Right lobe of liver (tissue), 6 donors: ENCODE results near the gene PCDHA6. TPM values are rescaled to one million over a fixed set of nuclear protein-coding genes. Genes with fewer than 3 reads are reported as not detected.
"Not testable (repeated sequence)": the region's sequence is repeated elsewhere in the genome, so short reads cannot be mapped to it uniquely, and the experiment has no call there.

Source experiments
- ATAC-seq, 4 donors: fragments of 200-7000 bp; cut with Tn5 transposase; one replicate each; pipeline ENCODE4 v1.9.1; 2020; ENCODE audit warnings: mild to moderate bottlenecking in 4 of 4, moderate library complexity in 4 of 4
- DNase-seq, 3 donors: peaks; one replicate each; pipeline ENCODE4 v3.0.0-alpha.2; 2020
- H3K27ac ChIP-seq, 3 donors: fragments of 200-600 bp; one replicate each; pipeline ENCODE4 v1.8.0; 2022
- H3K27me3 ChIP-seq, 2 donors: fragments of 200-600 bp; one replicate each; pipeline ENCODE4 v1.8.0; 2022
- H3K36me3 ChIP-seq, 4 donors: fragments of 200-600 bp; sonication (generic) in 1 of 4; one replicate each; pipeline versions ENCODE4 v1.5.1 to v1.8.0; 2017 to 2022; ENCODE audit warnings: control low read depth in 1 of 4
- H3K4me1 ChIP-seq, 4 donors: fragments of 200-600 bp; sonication (generic) in 1 of 4; one replicate each; pipeline versions ENCODE4 v1.5.1 to v1.8.0; 2017 to 2022; ENCODE audit warnings: control low read depth in 1 of 4
- H3K4me3 ChIP-seq, 3 donors: fragments of 200-600 bp; one replicate each; pipeline ENCODE4 v1.8.0; 2022
- H3K9me3 ChIP-seq, 4 donors: fragments of 200-600 bp; sonication (generic) in 1 of 4; one replicate each; pipeline versions ENCODE4 v1.5.1 to v1.8.0; 2017 to 2022; ENCODE audit warnings: control low read depth in 1 of 4
- POLR2A ChIP-seq: fragments of 450-650 bp; IDR thresholded peaks from one replicate; pipeline ENCODE4 v1.6.1; 2017; ENCODE audit warnings: antibody characterized with exemption, mild to moderate bottlenecking
- WGBS: methylation state at CpG from one replicate; pipeline ENCODE4 v1.1.6; 2018; ENCODE audit warnings: low coverage, low lambda C conversion rate; ENCODE audit not compliant: insufficient coverage; ENCODE audit errors: missing lambda C conversion rate; 5-methylcytosine and 5-hydroxymethylcytosine counted together
- intact Hi-C, 2 donors: fragments of 100-400 bp; cut with DNase I; formaldehyde crosslinking; loops; one replicate each; pipeline versions ENCODE4 v1.11.2 to v1.14.1; 2022
- long read RNA-seq: library from polyadenylated mRNA; unstranded; transcript quantifications from one replicate; pipeline ENCODE4 v2.0.0, GENCODE V29; 2019
- total RNA-seq, 6 experiments: library from RNA; depleted of rRNA in 2 of 6; stranded (reverse); fragments of >200 nt in 2 of 6; fragmentation: NEBNext Ultra II Directional in 3 of 6; extraction: Animal tissue kit (Norgen Biotek cat#: 25700) in 3 of 6; gene quantifications; one replicate each; pipeline versions ENCODE4 v1.1.0 to v1.2.4, GENCODE V29; 2016 to 2023
- TF ChIP-seq, protein P1 (sequence below), 4 donors: fragments of 200-600 bp in 3 of 4; fragments of 450-650 bp in 1 of 4; IDR thresholded peaks; one replicate each; pipeline versions ENCODE4 v1.5.1 to v1.8.0; 2016 to 2022; ENCODE audit warnings: antibody characterized with exemption in 4 of 4, mild to moderate bottlenecking in 2 of 4
- donor health status: DM: no; HTN: yes; CAD: no.
- donor health status: DM: no; HTN: no; CAD: no.
- donor health status: DM: no; HTN: no; CAD: no.
- donor health status: DM: no; HTN: yes; CAD: no.
- donor health status: DM: no; HTN: yes; CAD: no.

PCDHA6 gene, protein sequence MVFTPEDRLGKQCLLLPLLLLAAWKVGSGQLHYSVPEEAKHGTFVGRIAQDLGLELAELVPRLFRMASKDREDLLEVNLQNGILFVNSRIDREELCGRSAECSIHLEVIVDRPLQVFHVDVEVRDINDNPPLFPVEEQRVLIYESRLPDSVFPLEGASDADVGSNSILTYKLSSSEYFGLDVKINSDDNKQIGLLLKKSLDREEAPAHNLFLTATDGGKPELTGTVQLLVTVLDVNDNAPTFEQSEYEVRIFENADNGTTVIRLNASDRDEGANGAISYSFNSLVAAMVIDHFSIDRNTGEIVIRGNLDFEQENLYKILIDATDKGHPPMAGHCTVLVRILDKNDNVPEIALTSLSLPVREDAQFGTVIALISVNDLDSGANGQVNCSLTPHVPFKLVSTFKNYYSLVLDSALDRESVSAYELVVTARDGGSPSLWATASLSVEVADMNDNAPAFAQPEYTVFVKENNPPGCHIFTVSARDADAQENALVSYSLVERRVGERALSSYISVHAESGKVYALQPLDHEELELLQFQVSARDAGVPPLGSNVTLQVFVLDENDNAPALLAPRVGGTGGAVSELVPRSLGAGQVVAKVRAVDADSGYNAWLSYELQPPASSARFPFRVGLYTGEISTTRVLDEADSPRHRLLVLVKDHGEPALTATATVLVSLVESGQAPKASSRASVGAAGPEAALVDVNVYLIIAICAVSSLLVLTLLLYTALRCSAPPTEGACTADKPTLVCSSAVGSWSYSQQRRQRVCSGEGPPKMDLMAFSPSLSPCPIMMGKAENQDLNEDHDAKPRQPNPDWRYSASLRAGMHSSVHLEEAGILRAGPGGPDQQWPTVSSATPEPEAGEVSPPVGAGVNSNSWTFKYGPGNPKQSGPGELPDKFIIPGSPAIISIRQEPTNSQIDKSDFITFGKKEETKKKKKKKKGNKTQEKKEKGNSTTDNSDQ
- total RNA-seq: under 1 TPM in 1 of 6 experiments, not detected in 5; 0.12 TPM
- long read RNA-seq: 0 reads

DNA sequence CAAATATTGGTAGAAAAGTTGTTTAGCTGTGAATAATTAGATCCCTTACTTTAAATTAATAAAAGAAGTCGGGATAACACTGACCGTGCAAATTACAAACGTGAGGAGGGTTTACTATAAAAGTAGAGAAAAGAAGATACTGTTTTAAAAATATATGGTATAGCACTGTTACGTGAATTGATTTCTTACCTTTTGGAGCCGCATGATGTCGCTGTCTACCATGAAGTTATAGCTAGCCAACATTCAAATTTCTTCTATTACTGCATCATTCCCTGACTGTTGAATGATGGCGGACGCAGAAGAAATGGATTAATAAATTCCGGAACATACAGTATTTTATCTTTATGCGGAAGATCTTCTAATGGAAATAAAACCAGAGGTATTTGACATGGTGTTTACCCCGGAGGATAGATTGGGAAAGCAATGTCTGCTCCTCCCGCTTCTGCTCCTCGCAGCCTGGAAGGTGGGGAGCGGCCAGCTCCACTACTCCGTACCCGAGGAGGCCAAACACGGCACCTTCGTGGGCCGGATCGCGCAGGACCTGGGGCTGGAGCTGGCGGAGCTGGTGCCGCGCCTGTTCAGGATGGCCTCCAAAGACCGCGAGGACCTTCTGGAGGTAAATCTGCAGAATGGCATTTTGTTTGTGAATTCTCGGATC lies at the start of gene PCDHA6:
Gene PCDHA6, plus strand, starts transcription at position 257 of the 658 bp plus-strand sequence. Its CDS starts 132 bp downstream, at position 389.
- ATAC-seq: no peak
- H3K27ac ChIP-seq: no peak within 1 kb of the TSS
- intact Hi-C loops: no loop called here

DNA sequence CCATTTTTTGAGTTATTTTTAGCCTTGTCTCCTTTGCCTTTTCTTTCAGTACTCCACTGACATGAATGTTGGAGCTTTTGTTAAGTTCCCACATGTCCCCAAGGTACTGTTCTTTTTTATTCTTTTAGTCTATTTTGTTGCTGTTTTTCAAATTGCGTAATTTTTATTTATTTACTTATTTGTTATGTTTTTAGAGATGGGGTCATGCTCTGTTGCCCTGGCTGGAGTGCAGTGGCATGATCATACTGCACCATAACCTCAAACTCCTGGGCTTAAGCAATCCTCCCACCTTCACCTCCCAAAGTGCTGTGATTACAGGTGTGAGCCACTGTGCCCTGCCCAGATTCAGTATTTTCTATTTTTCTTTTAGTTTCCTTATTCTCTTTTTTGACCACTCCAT lies 47.2 kb upstream of the PCDHA6 start:
- H3K36me3 ChIP-seq: no peaks in the 10 kb centered on the region
- DNase-seq: no peak
- no peak for ATAC-seq
- 42% methylated on average over 1 of the region's 1 CpG for WGBS
- no peaks in the 10 kb centered on the region for H3K27me3 ChIP-seq
- H3K4me1 ChIP-seq: no peaks in the 10 kb centered on the region
- no peaks in the 10 kb centered on the region for H3K9me3 ChIP-seq
- intact Hi-C loops: no loop called here
- H3K27ac ChIP-seq: no peak overlapping the region
- no peak overlapping the region for H3K4me3 ChIP-seq
- TF ChIP-seq, protein P1, sequence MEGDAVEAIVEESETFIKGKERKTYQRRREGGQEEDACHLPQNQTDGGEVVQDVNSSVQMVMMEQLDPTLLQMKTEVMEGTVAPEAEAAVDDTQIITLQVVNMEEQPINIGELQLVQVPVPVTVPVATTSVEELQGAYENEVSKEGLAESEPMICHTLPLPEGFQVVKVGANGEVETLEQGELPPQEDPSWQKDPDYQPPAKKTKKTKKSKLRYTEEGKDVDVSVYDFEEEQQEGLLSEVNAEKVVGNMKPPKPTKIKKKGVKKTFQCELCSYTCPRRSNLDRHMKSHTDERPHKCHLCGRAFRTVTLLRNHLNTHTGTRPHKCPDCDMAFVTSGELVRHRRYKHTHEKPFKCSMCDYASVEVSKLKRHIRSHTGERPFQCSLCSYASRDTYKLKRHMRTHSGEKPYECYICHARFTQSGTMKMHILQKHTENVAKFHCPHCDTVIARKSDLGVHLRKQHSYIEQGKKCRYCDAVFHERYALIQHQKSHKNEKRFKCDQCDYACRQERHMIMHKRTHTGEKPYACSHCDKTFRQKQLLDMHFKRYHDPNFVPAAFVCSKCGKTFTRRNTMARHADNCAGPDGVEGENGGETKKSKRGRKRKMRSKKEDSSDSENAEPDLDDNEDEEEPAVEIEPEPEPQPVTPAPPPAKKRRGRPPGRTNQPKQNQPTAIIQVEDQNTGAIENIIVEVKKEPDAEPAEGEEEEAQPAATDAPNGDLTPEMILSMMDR (IDR thresholded peaks at IDR 0.05): no peak
- TF ChIP-seq POLR2A: no peak

More for the DNA sequence above, at the start of gene PCDHA6:
- Histone ChIP-seq H3K9me3 (peaks cover 0 to 2% (median 0%) of the 10 kb centered on the region in 4 donors), H3K36me3 (no peaks in the 10 kb centered on the region), H3K27me3 (peaks cover 0 to 10% of the 10 kb centered on the region in 2 donors), H3K4me1 (no peaks in the 10 kb centered on the region), H3K4me3 (no peak within 1 kb of the TSS)
- 14% methylated on average over 14 of the region's 27 CpGs for WGBS
- DNase-seq: no peak
- no peak for TF ChIP-seq POLR2A
- TF ChIP-seq, protein P1 (IDR thresholded peaks at IDR 0.05): no peak

DNA sequence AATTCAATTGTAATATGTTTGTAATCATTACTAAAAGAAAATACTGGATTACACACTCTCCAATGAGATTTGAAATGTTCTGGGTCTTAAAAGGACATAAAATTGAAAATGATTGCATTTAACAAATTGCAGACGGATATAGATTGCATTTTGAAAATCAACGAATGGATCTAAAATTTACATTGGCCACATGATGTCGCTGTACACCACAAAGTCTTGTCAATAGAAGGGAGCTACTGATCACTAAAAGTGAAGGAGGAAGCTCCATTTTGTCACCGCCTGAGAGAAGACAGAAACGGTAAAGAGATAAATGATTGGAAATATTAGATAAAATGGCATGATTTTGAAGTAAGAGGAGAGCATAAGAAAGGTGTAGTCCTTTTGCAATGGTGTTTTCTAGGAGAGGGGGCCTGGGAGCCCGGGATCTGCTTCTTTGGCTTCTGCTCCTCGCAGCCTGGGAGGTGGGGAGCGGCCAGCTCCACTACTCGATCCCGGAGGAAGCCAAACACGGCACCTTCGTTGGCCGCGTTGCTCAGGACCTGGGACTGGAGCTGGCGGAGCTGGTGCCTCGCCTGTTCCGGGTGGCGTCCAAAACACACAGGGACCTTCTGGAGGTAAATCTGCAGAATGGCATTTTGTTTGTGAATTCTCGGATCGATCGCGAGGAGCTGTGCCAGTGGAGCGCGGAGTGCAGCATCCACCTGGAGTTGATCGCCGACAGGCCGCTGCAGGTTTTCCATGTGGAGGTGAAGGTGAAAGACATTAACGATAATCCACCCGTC lies 41.7 kb upstream of the PCDHA6 start, which contains the start of gene PCDHA1:
Gene PCDHA1, plus strand, starts transcription at position 236 of the 782 bp plus-strand sequence.
- H3K27me3 ChIP-seq: no peaks in the 10 kb centered on the region
- TF ChIP-seq, protein P1 (IDR thresholded peaks at IDR 0.05): no peak
- TF ChIP-seq POLR2A: no peak
- 10% methylated on average over 12 of the region's 29 CpGs for WGBS
- no peak within 1 kb of the TSS for H3K27ac ChIP-seq
- ATAC-seq: no peak
- H3K9me3 ChIP-seq: peaks cover 0 to 8% (median 2%) of the 10 kb centered on the region in 4 donors
- intact Hi-C loops: no loop called here
- H3K4me1 ChIP-seq: no peaks in the 10 kb centered on the region
- H3K36me3 ChIP-seq: no peaks in the 10 kb centered on the region
- no peak for DNase-seq
- H3K4me3 ChIP-seq: no peak within 1 kb of the TSS

DNA sequence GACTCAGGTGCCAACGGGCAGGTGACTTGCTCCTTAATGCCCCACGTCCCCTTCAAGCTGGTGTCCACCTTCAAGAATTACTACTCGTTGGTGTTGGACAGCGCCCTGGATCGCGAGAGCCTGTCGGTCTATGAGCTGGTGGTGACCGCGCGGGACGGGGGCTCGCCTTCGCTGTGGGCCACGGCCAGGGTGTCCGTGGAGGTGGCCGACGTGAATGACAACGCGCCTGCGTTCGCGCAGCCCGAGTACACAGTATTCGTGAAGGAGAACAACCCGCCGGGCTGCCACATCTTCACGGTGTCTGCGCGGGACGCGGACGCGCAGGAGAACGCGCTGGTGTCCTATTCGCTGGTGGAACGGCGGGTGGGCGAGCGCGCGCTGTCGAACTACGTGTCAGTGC lies 40.3 kb upstream of the PCDHA6 start:
- WGBS: 45% methylated on average over 13 of the region's 44 CpGs
- ATAC-seq, H3K9me3 ChIP-seq: not testable (repeated sequence)

DNA sequence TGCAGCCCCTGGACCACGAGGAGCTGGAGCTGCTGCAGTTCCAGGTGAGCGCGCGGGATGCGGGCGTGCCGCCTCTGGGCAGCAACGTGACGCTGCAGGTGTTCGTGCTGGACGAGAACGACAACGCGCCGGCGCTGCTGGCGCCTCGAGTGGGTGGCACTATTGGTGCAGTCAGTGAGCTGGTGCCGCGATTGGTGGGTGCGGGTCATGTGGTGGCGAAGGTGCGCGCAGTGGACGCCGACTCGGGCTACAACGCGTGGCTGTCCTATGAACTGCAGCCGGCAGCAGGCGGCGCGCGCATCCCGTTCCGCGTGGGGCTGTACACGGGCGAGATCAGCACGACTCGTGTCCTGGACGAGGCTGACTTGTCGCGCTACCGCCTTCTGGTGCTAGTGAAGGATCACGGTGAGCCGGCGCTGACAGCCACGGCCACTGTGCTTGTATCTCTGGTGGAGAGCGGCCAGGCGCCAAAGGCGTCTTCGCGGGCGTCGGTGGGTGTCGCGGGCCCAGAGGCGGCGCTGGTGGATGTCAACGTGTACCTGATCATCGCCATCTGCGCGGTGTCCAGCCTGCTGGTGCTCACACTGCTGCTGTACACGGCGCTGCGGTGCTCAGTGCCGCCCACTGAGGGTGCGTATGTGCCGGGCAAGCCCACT lies 39.8 kb upstream of the PCDHA6 start:
- H3K27ac ChIP-seq, H3K4me3 ChIP-seq, H3K9me3 ChIP-seq, H3K4me1 ChIP-seq, intact Hi-C loops, H3K36me3 ChIP-seq, DNase-seq, ATAC-seq, H3K27me3 ChIP-seq: not testable (repeated sequence)
- no CpG with 5 or more reads among the region's 70 CpGs for WGBS

More for the DNA sequence above, 40.3 kb upstream of the PCDHA6 start:
- H3K4me3 ChIP-seq, H3K27ac ChIP-seq, H3K27me3 ChIP-seq, intact Hi-C loops, H3K4me1 ChIP-seq, H3K36me3 ChIP-seq, DNase-seq: not testable (repeated sequence)
